HG03039 (cell line): ENCODE data around the gene TNFAIP1.
"Not testable (repeated sequence)": the region's sequence is repeated elsewhere in the genome, so short reads cannot be mapped to it uniquely, and the experiment has no call there.

ENCODE experiments used
- ATAC-seq: cut with Tn5 transposase; IDR thresholded peaks from one replicate; pipeline ENCODE4 v1.9.1; 2021; ENCODE audit warnings: mild to moderate bottlenecking, moderate library complexity; ENCODE audit not compliant: unreplicated experiment

TNFAIP1 gene

GRCh38 chr17:28335201-28335958 is at the start of gene TNFAIP1, which contains the start of gene IFT20:
Gene TNFAIP1, plus strand, starts transcription at chr17:28335761. Its CDS starts 3,761 bp downstream, at chr17:28339522.
Gene IFT20, minus strand, starts transcription at chr17:28335472. Its CDS starts 3,487 bp downstream, at chr17:28331985.
- peak; percentile 94 for ATAC-seq

- ATAC-seq, result no peak
These were observed 49.6 kb upstream of the TNFAIP1 start for GRCh38 chr17:28285965-28286364.

- no peak for ATAC-seq
These were observed 44.9 kb upstream of the TNFAIP1 start for GRCh38 chr17:28290703-28291102.

GRCh38 chr17:28291780-28292330 is 43.7 kb upstream of the TNFAIP1 start:
- ATAC-seq, result no peak

GRCh38 chr17:28292878-28293277 is 42.7 kb upstream of the TNFAIP1 start:
- ATAC-seq, result not testable (repeated sequence)

GRCh38 chr17:28293994-28294393 is 41.6 kb upstream of the TNFAIP1 start:
- no peak for ATAC-seq

- ATAC-seq, result no peak
These were observed 39.6 kb upstream of the TNFAIP1 start for GRCh38 chr17:28295677-28296578.

- ATAC-seq, result no peak
These were observed 37.1 kb upstream of the TNFAIP1 start for GRCh38 chr17:28298449-28298848.

GRCh38 chr17:28306954-28307401 is 28.6 kb upstream of the TNFAIP1 start:
- ATAC-seq, result no peak

- ATAC-seq, result no peak
These were observed 21.7 kb upstream of the TNFAIP1 start for GRCh38 chr17:28313841-28314240.

- no peak for ATAC-seq
These were observed 19.5 kb upstream of the TNFAIP1 start for GRCh38 chr17:28315846-28316705.

- no peak for ATAC-seq
These were observed 18.2 kb upstream of the TNFAIP1 start for GRCh38 chr17:28317099-28317965.

GRCh38 chr17:28317966-28318758 is 17.4 kb upstream of the TNFAIP1 start:
- no peak for ATAC-seq

GRCh38 chr17:28318759-28319597 is 16.6 kb upstream of the TNFAIP1 start, which contains the start of gene TMEM97:
Gene TMEM97, plus strand, starts transcription at chr17:28319200. Its CDS starts 40 bp downstream, at chr17:28319240.
- peak; percentile 92 for ATAC-seq

GRCh38 chr17:28319598-28319935 is 16.0 kb upstream of the TNFAIP1 start:
- no peak for ATAC-seq

- ATAC-seq, result no peak
These were observed 15.1 kb upstream of the TNFAIP1 start for GRCh38 chr17:28320215-28321061.

- no peak for ATAC-seq
These were observed 11.3 kb upstream of the TNFAIP1 start for GRCh38 chr17:28324267-28324745.
